Neural progenitor cell (in vitro differentiated cells): ENCODE data around the gene TBXAS1. TPM values are rescaled to one million over a fixed set of nuclear protein-coding genes. Genes with fewer than 3 reads are reported as not detected.

Experiments used
- DNase-seq: peaks from one replicate; pipeline ENCODE4 v3.0.0-alpha.2; 2016; ENCODE audit warnings: low spot score
- H2AFZ ChIP-seq: fragments of 200-600 bp; sonication (generic); replicated peaks from 2 replicates; pipeline ENCODE4 v1.6.1; 2016; ENCODE audit warnings: antibody characterized with exemption
- H3F3A ChIP-seq: fragments of 200-600 bp; sonication (generic); 2 replicates; pipeline ENCODE4 v1.6.1; 2016; ENCODE audit warnings: antibody characterized with exemption, low read depth
- H3K27ac ChIP-seq: fragments of 200-600 bp; sonication (generic); 2 replicates; pipeline ENCODE4 v1.5.1; 2016; ENCODE audit warnings: mild to moderate bottlenecking
- H3K27me3 ChIP-seq: fragments of 200-600 bp; sonication (generic); 2 replicates; pipeline ENCODE4 v1.6.1; 2016; ENCODE audit warnings: mild to moderate bottlenecking, moderate library complexity
- H3K36me3 ChIP-seq: fragments of 200-600 bp; sonication (generic); 2 replicates; pipeline ENCODE4 v1.5.1; 2016
- H3K4me1 ChIP-seq: fragments of 200-600 bp; sonication (generic); 2 replicates; pipeline ENCODE4 v1.6.1; 2016; ENCODE audit warnings: mixed run types
- H3K4me2 ChIP-seq: fragments of 200-600 bp; sonication (generic); 2 replicates; pipeline ENCODE4 v1.6.1; 2016
- H3K4me3 ChIP-seq: fragments of 200-600 bp; sonication (generic); 2 replicates; pipeline ENCODE4 v1.5.1; 2016
- H3K79me2 ChIP-seq: fragments of 200-600 bp; sonication (generic); 2 replicates; pipeline ENCODE4 v1.6.1; 2016; ENCODE audit warnings: low read depth
- H3K9ac ChIP-seq: fragments of 200-600 bp; sonication (generic); 2 replicates; pipeline ENCODE4 v1.6.1; 2016
- H3K9me3 ChIP-seq: fragments of 200-600 bp; sonication (generic); 2 replicates; pipeline ENCODE4 v1.5.1; 2016; ENCODE audit warnings: low read depth
- H4K20me1 ChIP-seq: fragments of 200-600 bp; sonication (generic); 2 replicates; pipeline ENCODE4 v1.6.1; 2016; ENCODE audit warnings: low read depth
- H3K27ac Mint-ChIP-seq: 3 replicates; pipeline ENCODE4 v1.8.0; 2021; ENCODE audit warnings: mixed read lengths
- H3K27me3 Mint-ChIP-seq: 2 replicates; pipeline ENCODE4 v1.8.0; 2022; ENCODE audit warnings: low read depth, mild to moderate bottlenecking, inconsistent platforms, moderate library complexity, mixed read lengths; ENCODE audit not compliant: insufficient read depth
- H3K36me3 Mint-ChIP-seq: 3 replicates; pipeline ENCODE4 v1.8.0; 2021; ENCODE audit warnings: mixed read lengths
- H3K4me1 Mint-ChIP-seq: 3 replicates; pipeline ENCODE4 v1.8.0; 2021; ENCODE audit warnings: mixed read lengths
- H3K4me3 Mint-ChIP-seq: 3 replicates; pipeline ENCODE4 v1.8.0; 2021; ENCODE audit warnings: mild to moderate bottlenecking, moderate library complexity, mixed read lengths
- H3K9me3 Mint-ChIP-seq: 3 replicates; pipeline ENCODE4 v1.8.0; 2020; ENCODE audit warnings: mixed read lengths
- CTCF ChIP-seq: fragments of 200-600 bp; sonication (generic); IDR thresholded peaks from 2 replicates; pipeline ENCODE4 v1.5.1; 2017; ENCODE audit warnings: antibody characterized with exemption, mild to moderate bottlenecking
- EZH2 ChIP-seq: fragments of 200-600 bp; sonication (generic); IDR thresholded peaks from 2 replicates; pipeline ENCODE4 v1.6.1; 2017; ENCODE audit warnings: antibody characterized with exemption, mild to moderate bottlenecking, moderate library complexity
- EZH2phosphoT487 ChIP-seq: fragments of 200-600 bp; sonication (generic); IDR thresholded peaks from 2 replicates; pipeline ENCODE4 v1.6.1; 2017; ENCODE audit warnings: antibody characterized with exemption
- total RNA-seq: library from RNA; depleted of rRNA; stranded (reverse); fragments of >200 nt; gene quantifications from 2 replicates; pipeline ENCODE4 v1.2.3, GENCODE V29; 2015; ENCODE audit warnings: low replicate concordance

The TBXAS1 gene
- total RNA-seq, 1 donor from 2014 or later, result not detected

GRCh38 chr7:139984642-139985539, 155.8 kb downstream of the TBXAS1 start:
- Mint-ChIP-seq H3K27ac (no peak overlapping the region), H3K4me1 (peaks cover 14% of the 10 kb centered on the region), H3K9me3 (no peaks in the 10 kb centered on the region), H3K27me3 (peaks cover 4% of the 10 kb centered on the region), H3K36me3 (no peaks in the 10 kb centered on the region), H3K4me3 (no peak overlapping the region)
- DNase-seq, result no peak
- H3K9me3 ChIP-seq, result no peaks in the 10 kb centered on the region
- H3K36me3 ChIP-seq, result no peaks in the 10 kb centered on the region
- H3K4me1 ChIP-seq, result peaks cover 11% of the 10 kb centered on the region
- no peak overlapping the region for H3K9ac ChIP-seq
- no peaks in the 10 kb centered on the region for H3K79me2 ChIP-seq
- no peaks in the 10 kb centered on the region for H3K27me3 ChIP-seq
- H3K4me3 ChIP-seq, result no peak overlapping the region
- H4K20me1 ChIP-seq, result no peaks in the 10 kb centered on the region
- H3K27ac ChIP-seq, result no peak overlapping the region
- no peak overlapping the region for H3K4me2 ChIP-seq
- H2AFZ ChIP-seq, result no peak overlapping the region
- no peak for TF ChIP-seq CTCF
- TF ChIP-seq EZH2phosphoT487, result no peak
- peaks cover 11% of the 10 kb centered on the region for H3F3A ChIP-seq

DNA sequence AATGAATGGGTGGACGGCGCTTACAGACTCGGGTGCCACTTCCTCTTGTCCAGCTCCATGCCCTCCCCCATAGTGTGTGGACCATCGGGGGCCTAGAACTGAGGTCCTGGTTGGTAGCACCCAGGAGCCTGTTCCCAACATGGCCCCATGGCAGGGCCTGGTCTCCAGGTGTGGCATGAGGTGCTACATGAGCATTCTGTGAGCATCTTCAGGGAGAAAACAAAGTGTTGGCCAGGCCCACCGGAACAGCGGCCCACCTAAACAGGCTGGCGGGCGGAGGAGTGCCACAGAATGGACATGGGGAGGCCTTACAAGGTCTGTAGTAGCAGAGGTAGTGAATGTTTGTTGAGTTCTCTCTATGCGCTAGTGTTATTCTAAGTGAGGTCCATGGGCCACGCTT, 156.7 kb downstream of the TBXAS1 start:
- Histone ChIP-seq H3K27ac (no peak overlapping the region), H4K20me1 (no peaks in the 10 kb centered on the region), H3K9ac (no peak overlapping the region), H3K27me3 (no peaks in the 10 kb centered on the region), H3K36me3 (no peaks in the 10 kb centered on the region), H3K4me2 (no peak overlapping the region), H3K4me3 (no peak overlapping the region), H2AFZ (no peak overlapping the region), H3K4me1 (peaks cover 11% of the 10 kb centered on the region), H3F3A (peaks cover 11% of the 10 kb centered on the region), H3K79me2 (no peaks in the 10 kb centered on the region), H3K9me3 (no peaks in the 10 kb centered on the region)
- no peak for DNase-seq
- Mint-ChIP-seq H3K27me3 (peaks cover 4% of the 10 kb centered on the region), H3K4me3 (no peak overlapping the region), H3K27ac (no peak overlapping the region), H3K9me3 (no peaks in the 10 kb centered on the region), H3K4me1 (peaks cover 11% of the 10 kb centered on the region), H3K36me3 (no peaks in the 10 kb centered on the region)
- TF ChIP-seq EZH2 (no peak), EZH2phosphoT487 (no peak), CTCF (no peak)

DNA sequence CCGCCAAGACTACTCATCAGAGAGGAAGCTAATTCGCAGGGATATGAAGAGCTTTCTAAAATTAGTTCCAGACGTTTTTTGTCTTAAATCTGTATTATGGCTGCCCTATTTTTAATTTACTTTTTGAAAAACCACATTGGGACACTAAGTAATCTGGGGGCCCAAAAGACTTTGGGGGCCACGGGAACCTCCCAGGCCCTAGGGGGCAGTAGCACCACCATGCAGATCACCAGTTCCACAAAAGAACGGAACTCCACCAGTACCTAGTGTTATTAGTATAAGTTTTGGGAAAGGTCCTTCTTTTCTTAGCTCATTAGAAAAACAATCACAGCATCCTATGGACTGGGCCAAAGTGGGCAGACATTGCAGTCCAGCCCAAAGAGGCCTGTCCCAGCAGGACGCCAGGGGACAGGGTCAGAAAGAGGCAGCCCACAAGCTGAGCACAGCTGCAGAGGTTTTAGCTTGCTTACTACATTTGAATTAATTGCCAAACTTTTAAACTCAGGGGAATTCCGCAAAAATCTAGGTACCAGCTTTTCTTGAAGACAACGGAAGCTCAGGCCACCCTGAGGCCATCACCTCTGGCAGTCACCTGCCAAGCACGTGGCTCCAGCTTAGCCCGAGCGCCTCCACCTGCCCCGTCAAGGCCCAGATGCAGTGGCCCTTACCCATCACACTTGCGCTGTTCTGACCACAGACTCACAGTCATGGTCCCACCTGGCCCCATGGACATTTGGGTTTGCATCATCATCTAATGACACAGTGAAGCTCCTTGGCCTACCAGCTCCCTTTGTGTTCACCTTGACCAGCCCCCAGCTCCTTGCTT, 158.8 kb downstream of the TBXAS1 start:
- TF ChIP-seq EZH2 (no peak), CTCF (no peak), EZH2phosphoT487 (no peak)
- H3K9ac ChIP-seq, result no peak overlapping the region
- H3K27ac Mint-ChIP-seq, result peak overlapping the region; percentile 4
- no peaks in the 10 kb centered on the region for H3F3A ChIP-seq
- H3K9me3 Mint-ChIP-seq, result no peaks in the 10 kb centered on the region
- peaks cover 10% of the 10 kb centered on the region for H3K4me1 Mint-ChIP-seq
- no peaks in the 10 kb centered on the region for H3K79me2 ChIP-seq
- H3K27me3 Mint-ChIP-seq, result peaks cover 6% of the 10 kb centered on the region
- no peaks in the 10 kb centered on the region for H4K20me1 ChIP-seq
- no peaks in the 10 kb centered on the region for H3K4me1 ChIP-seq
- no peak overlapping the region for H2AFZ ChIP-seq
- H3K4me3 Mint-ChIP-seq, result no peak overlapping the region
- H3K27me3 ChIP-seq, result no peaks in the 10 kb centered on the region
- no peak overlapping the region for H3K27ac ChIP-seq
- no peaks in the 10 kb centered on the region for H3K36me3 Mint-ChIP-seq
- no peak for DNase-seq
- H3K36me3 ChIP-seq, result no peaks in the 10 kb centered on the region
- no peak overlapping the region for H3K4me2 ChIP-seq
- no peak overlapping the region for H3K4me3 ChIP-seq
- H3K9me3 ChIP-seq, result no peaks in the 10 kb centered on the region
